Stimulated activated CD8-positive, alpha-beta memory T cell treated with anti-CD3 and anti-CD28 coated beads, Interleukin-7, amount 100 ng/mL, for 4 hours (primary cell): ENCODE results near the gene ITPR1.

Source experiments
- DNase-seq, 2 donors: peaks; one replicate each; pipeline ENCODE4 v3.0.0-alpha.2; 2020; ENCODE audit warnings: low read depth in 2 of 2

ITPR1 gene

GRCh38 chr3:4814305-4814903 is 321.3 kb downstream of the ITPR1 start:
- DNase-seq, result no peak

- no peak for DNase-seq
Observed at GRCh38 chr3:4814904-4815574, 321.9 kb downstream of the ITPR1 start.

DNA sequence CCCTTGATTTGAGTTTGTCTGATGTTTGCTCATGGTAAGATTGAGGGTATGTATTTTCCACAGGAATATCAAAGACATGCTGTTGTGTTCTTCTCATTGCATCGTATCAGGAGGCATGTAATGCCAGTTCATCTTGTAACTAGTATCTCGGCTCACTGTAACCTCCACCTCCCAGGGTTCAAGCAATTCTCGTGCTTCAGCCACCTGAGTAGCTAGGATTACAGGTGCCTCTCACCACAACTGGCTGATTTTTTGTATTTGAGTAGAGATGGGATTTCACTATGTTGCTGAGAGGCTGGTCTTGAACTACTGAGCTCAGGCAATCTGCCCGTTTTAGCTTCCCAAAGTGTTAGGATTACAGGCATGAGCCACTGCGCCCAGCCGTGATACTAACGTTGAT is 323.2 kb downstream of the ITPR1 start:
- DNase-seq, result no peak

GRCh38 chr3:4816718-4817117 is 323.6 kb downstream of the ITPR1 start:
- DNase-seq, result no peak

DNA sequence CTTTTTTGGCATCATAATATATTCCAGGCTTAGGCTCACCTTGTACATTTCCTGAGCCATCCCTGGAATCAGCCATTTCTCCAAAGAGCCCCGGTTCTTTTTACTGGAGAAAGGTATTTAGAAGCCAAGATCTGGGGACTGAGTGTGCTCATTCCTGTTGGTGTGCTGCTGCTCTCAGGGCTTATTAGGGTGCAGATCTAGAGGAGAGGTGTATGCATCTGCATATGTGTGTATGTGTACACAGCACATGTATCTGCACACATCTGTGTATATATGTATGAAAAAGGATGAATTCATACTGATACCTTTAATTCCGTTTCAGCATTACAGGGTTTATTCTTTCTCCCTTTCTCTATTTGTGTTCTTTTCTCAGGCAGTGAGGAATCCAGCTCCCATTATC is 324.0 kb downstream of the ITPR1 start:
- no peak for DNase-seq

- no peak for DNase-seq
Observed at GRCh38 chr3:4818164-4818563, 325.0 kb downstream of the ITPR1 start.

- no peak for DNase-seq
Observed at GRCh38 chr3:4818986-4819693, 326.0 kb downstream of the ITPR1 start.

GRCh38 chr3:4819746-4820145 is 326.6 kb downstream of the ITPR1 start:
- no peak for DNase-seq

DNA sequence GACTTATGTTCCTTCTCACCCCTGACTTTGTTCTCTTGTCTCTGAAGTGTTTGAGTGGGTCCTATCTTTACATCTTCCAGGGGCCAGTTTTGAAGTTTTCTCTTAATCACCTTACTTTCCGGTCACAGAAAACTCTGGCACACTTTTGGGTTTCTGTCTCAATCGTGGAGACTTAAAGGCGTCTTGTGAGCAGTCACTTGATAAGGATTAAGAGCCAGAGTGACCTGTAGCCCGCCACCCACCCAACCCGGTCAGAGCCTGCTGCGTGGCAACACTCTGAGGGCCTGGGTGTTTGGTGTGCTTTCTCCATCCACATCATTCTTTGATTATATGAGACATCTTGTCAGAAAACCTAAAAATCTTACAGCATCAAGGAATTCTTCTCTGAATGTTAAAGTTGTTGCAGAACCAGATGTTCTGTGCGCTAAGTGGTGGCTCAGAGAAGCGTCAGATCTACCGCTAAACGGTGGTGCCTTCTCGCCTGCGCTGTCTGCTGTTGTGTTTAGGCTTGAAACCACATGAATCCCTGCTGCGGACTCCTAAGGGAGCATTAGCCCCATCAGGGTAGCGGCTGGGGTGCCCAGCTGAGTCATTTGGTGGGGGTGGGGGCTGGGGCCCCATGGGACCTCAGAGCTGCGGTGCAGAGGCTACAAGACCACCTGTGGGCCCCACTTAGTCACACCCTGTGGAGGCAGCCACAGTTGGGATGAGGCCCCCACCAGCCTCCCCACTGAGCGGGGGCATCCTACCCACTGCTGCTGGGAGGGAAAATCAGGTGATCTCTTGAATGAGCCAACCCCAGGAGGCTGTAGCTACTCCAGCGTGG is 327.4 kb downstream of the ITPR1 start:
- peak; percentile 49 to 62 for DNase-seq

- peak; percentile 36 to 41 for DNase-seq
Observed at GRCh38 chr3:4821338-4821737, 328.2 kb downstream of the ITPR1 start.

DNA sequence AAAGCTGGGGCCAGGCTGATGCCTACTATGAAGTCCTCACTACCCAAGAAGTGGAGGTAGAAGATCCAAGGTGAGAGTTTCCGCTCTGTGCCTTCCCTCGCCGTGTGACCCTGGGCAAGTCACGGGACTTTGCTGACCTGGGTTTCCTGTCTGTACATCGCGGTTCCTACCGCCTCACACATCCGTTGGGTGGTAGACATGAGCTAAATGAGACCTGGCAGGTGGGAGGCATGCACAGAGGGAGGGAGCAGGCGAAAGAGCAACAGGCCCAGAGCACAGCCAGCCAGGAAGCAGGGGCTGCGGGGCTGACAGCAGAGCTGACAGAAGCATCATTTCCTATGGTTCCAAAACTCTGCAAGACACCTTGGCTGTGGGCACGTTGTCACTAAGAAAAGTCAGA is 328.8 kb downstream of the ITPR1 start:
- peak; percentile 77 for DNase-seq

DNA sequence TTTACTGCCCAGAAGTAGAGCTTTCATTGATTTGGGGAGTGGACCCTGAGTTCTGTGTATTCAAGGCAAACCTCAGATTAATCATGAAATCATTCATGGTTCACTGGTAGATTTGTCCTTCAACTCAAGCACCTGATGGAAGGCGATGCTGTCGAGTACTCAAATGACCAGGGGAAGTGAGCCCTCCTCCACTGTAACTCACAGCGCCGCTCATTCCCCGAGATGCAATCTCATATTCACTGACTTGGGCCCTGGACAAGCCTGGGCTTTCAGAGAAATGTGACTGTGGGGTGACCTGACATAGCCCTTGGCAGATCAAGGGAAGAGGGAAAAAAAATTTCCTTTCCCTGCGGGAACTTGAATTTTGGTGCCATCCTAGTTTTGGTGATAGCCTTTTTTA is 329.4 kb downstream of the ITPR1 start:
- no peak for DNase-seq

GRCh38 chr3:4823385-4823784 is 330.2 kb downstream of the ITPR1 start:
- no peak for DNase-seq

DNA sequence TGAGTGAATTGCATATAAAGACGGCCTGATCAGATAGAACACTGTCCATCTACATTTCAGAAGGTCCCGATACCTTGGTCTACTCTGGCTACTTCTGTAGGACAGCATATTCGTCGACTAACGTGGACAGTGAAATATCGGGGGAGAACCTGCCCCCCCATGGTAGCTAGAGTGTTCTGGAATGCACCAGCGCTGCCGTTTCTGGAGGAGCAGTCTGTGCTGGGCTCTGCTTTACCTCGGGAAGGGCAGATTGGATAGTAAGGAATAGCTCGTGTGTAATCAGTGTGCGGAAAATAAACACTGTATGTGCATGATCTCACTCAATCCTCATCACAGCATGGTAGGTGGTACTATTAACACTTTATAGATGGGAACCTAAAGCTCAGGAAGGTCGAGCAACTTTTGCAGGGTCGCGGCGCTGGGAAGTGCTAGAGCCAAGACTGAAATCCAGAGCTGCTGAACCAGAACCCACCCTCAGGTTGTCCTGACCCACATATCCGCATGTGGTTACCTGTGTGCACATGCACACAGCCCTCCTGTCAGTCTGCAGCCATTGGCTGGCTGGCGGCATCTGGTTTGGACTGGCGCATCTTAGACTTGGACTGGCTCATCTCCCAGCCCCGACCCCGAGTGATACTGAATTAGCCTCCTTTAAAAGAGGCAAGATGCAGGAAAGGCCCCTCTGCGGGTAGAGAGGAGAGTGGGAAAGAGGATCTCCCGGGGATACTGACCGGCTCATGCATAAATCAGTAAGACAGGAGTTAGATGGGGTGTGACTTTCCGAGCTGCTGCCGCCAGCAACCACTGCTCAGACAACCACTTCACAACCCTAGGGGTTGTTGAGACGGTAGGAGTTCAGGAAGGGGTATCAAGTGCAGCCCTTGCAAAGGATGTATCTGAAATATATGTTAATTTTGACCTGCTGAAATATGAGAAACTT is 331.1 kb downstream of the ITPR1 start:
- DNase-seq, result no peak

GRCh38 chr3:4824926-4825325 is 331.8 kb downstream of the ITPR1 start:
- no peak for DNase-seq

- DNase-seq, result no peak
Observed at GRCh38 chr3:4825436-4826236, 332.5 kb downstream of the ITPR1 start.

- DNase-seq, result no peak
Observed at GRCh38 chr3:4826237-4827100, 333.3 kb downstream of the ITPR1 start.

DNA sequence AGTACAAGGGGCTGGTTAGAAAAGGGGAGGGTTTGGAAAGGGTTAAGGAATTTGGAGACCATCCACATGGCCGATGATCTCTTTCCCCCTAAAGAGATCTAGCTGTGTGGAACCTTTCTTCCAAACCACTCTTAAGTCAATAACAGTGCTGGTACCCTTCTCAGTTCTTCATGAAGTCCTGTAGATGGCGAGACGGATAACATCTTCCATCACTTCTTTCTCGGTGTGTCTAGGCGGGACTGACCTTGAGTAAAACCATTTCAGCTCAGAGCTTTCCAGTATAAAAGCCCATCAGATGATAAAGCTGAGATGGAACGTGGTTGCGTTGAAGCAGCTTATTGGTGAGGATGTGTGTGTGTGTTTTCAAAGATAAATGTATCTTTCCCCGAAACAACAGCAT is 334.6 kb downstream of the ITPR1 start:
- DNase-seq, result no peak

GRCh38 chr3:4828279-4829030 is 335.3 kb downstream of the ITPR1 start:
- no peak for DNase-seq
